Coronary artery (tissue), 2 donors: Measurements from ENCODE around the gene OLFML3.

Experiments
- DNase-seq: peaks from one replicate; pipeline ENCODE4 v3.0.0-alpha.2; 2017; ENCODE audit warnings: low spot score
- H3K27ac ChIP-seq, 2 donors: fragments of 200-600 bp; sonication (generic); one replicate each; pipeline ENCODE4 v1.5.1; 2016 to 2019
- H3K4me3 ChIP-seq: fragments of 200-600 bp; sonication (generic); 2 replicates; pipeline ENCODE4 v1.5.1; 2016; ENCODE audit warnings: mild to moderate bottlenecking, moderate library complexity
- TF ChIP-seq, protein P1 (sequence below): fragments of 200-600 bp; sonication (generic); IDR thresholded peaks from one replicate; pipeline ENCODE4 v1.5.1; 2019; ENCODE audit warnings: antibody characterized with exemption

OLFML3 gene

DNA sequence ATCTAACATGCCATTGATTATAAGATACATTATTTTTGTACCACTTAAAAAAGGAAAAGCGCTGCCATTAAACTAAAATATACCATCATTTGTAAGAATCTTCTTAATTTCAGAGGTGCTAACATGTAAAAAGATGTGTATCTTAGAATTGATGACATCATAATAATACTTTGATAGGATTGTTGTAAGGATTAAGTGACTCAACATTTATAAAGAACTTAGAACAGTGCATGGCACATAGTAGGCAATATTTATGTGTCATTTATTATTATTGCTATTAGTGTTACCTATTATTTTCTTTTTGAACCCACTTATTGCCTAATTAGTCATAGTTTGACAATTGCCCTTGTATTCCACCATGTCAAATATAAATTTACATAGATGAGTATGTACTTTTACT lies 28.4 kb upstream of the OLFML3 start:
- Histone ChIP-seq H3K4me3 (no peak overlapping the region), H3K27ac (no peak overlapping the region)
- TF ChIP-seq, protein P1, sequence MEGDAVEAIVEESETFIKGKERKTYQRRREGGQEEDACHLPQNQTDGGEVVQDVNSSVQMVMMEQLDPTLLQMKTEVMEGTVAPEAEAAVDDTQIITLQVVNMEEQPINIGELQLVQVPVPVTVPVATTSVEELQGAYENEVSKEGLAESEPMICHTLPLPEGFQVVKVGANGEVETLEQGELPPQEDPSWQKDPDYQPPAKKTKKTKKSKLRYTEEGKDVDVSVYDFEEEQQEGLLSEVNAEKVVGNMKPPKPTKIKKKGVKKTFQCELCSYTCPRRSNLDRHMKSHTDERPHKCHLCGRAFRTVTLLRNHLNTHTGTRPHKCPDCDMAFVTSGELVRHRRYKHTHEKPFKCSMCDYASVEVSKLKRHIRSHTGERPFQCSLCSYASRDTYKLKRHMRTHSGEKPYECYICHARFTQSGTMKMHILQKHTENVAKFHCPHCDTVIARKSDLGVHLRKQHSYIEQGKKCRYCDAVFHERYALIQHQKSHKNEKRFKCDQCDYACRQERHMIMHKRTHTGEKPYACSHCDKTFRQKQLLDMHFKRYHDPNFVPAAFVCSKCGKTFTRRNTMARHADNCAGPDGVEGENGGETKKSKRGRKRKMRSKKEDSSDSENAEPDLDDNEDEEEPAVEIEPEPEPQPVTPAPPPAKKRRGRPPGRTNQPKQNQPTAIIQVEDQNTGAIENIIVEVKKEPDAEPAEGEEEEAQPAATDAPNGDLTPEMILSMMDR, result no peak
- no peak for DNase-seq

DNA sequence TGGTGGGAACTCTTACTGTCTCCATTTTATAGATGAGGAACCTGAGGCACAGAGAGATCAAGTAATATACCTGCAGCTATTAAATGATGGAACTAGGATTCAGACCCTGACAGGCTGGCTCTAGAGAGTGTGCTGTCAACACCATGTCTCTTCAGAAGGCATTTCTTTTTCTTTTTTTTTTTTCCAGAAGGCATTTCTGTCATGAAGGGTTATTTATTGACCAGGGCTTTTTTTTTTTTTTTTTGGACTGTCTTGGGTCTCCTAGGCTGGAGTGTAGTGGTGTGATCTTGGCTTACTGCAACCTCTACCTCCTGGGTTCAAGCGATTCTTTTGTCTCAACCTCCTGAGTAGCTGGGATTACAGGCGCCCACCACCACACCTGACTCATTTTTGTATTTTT lies 27.6 kb upstream of the OLFML3 start:
- no peak overlapping the region for H3K27ac ChIP-seq
- H3K4me3 ChIP-seq, result no peak overlapping the region
- TF ChIP-seq, protein P1, result no peak

DNA sequence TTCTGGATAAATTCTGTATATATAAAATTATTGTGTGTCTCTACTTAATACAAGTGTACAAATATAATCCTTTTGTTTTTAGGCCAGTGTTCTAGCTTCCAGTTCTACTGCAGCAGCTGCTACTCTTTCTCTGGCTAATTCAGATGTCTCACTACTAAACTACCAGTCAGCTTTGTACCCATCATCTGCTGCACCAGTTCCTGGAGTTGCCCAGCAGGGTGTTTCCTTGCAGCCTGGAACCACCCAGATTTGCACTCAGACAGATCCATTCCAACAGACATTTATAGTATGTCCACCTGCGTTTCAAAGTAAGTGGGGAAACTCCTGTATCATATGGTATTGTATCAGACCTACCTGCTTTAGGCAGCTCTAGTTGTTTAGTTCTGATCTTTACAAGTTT lies 21.3 kb upstream of the OLFML3 start:
- Histone ChIP-seq H3K4me3 (no peak overlapping the region), H3K27ac (no peak overlapping the region)
- TF ChIP-seq, protein P1, result no peak
- no peak for DNase-seq

More for the DNA sequence above, 27.6 kb upstream of the OLFML3 start:
- DNase-seq, result no peak

DNA sequence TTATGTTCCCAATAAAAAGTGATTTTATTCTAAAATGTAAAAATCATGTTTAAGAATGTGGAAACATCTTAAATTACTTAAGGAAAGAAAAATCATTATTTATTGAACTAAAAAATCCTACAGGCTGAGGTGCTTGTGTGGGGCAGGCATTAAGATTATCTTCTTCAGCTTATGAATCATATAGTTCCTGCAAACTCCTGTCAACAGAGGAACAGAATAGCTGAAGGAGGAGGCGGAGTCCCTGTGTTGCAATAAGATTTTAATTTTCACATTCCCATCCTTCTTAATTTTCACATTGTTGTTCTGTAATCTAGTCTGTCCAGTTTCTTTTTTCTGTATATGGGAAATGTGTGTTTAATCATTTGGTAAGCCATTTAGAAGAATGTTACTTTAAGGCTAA lies 20.6 kb upstream of the OLFML3 start:
- H3K4me3 ChIP-seq, result no peak overlapping the region
- no peak overlapping the region for H3K27ac ChIP-seq
- no peak for DNase-seq
- TF ChIP-seq, protein P1, result no peak

DNA sequence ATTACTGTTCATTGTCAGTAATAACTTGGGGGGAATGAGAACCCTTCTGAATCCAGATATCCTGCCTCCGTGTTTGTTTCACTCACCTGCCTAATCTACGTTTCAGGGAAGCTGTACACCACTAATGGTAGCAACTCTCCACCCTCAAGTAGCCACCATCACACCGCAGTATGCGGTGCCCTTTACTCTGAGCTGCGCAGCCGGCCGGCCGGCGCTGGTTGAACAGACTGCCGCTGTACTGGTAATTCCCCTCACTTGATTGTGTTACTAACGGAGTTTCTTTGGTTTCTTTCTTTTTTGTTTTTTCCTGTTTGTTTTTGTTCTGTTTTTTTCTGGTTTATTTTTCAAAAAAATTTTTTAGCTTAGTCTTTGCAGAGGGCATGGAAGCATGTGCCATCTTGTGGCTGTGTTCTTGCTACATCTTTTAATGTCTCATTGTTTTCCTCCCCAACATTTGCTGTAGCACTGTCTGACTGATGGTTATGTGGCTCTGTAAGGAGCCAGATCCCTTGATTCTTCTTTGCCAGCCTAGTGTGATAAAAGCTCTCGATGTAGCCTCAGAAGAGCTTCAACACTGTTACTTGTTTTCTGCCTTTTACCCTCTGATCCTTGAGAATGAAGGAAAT lies 15.9 kb upstream of the OLFML3 start:
- no peak for DNase-seq
- no peak overlapping the region for H3K27ac ChIP-seq
- no peak overlapping the region for H3K4me3 ChIP-seq
- TF ChIP-seq, protein P1, result no peak

DNA sequence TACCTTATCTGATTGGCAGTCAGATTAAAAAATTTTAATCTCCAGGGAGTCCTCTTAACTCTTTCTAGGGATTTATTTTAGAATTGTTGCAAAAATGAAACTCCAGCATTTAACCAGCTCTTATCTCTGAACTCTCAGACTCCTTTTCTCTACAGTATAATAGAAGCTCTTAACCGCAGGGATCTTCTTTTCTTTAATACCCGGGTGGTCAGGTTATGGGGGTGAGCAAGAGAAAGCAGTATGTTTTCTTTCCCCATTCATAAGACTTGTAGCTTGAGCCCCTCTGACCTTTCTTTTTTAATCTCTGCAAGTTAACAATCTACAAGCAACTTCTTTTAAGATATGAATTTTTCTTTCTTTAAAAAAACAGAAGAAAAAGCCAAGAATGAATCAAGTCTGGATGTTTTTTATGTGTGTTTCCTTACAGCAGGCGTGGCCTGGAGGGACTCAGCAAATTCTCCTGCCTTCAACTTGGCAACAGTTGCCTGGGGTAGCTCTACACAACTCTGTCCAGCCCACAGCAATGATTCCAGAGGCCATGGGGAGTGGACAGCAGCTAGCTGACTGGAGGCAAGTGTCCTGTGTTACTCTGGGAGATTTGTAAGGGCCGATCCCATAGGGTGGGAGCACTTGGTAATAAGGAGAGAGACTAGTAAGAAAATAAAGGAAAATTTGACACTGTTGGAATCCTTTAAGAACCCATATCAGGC lies 13.4 kb upstream of the OLFML3 start:
- Histone ChIP-seq H3K27ac (no peak overlapping the region), H3K4me3 (no peak overlapping the region)
- DNase-seq, result no peak
- TF ChIP-seq, protein P1, result no peak

DNA sequence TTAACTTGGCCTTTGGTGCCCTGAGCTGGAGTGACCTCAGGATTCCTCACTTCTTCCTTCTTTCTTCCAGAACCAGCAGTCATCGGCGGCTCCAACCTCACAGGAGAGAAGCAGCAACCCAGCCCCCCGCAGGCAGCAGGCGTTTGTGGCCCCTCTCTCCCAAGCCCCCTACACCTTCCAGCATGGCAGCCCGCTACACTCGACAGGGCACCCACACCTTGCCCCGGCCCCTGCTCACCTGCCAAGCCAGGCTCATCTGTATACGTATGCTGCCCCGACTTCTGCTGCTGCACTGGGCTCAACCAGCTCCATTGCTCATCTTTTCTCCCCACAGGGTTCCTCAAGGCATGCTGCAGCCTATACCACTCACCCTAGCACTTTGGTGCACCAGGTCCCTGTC lies 6.3 kb upstream of the OLFML3 start:
- H3K27ac ChIP-seq, result no peak overlapping the region
- TF ChIP-seq, protein P1, result no peak
- DNase-seq, result no peak
- H3K4me3 ChIP-seq, result no peak overlapping the region
